Measurements from ENCODE around the gene OR1Q1.

DNA sequence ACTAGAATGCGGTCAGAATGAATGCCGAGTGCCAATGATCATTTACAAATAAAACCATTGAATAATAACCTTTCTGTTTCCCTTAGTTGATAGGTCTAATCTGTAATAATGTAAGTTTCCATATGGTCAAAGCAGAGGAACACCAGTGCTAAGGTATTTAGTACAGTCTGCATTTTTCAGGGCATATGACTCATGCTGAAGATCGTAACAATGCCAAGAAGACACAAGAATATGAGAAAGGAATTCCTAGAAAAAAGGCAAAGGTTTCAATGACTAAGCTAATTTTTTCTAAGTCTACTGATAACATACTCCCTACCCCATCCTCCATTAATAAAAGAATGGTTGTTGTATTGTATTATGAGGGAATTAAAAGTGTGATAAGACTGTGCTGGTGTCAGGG, 34.2 kb upstream of the OR1Q1 start:
- TF ChIP-seq, protein P1, sequence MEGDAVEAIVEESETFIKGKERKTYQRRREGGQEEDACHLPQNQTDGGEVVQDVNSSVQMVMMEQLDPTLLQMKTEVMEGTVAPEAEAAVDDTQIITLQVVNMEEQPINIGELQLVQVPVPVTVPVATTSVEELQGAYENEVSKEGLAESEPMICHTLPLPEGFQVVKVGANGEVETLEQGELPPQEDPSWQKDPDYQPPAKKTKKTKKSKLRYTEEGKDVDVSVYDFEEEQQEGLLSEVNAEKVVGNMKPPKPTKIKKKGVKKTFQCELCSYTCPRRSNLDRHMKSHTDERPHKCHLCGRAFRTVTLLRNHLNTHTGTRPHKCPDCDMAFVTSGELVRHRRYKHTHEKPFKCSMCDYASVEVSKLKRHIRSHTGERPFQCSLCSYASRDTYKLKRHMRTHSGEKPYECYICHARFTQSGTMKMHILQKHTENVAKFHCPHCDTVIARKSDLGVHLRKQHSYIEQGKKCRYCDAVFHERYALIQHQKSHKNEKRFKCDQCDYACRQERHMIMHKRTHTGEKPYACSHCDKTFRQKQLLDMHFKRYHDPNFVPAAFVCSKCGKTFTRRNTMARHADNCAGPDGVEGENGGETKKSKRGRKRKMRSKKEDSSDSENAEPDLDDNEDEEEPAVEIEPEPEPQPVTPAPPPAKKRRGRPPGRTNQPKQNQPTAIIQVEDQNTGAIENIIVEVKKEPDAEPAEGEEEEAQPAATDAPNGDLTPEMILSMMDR (conservative IDR thresholded peaks at IDR 0.05; ENCODE audit: low read depth in 2 of 2), result no peak
- no peak for TF ChIP-seq EZH2 (IDR thresholded peaks at IDR 0.05; ENCODE audit: low read depth, unreplicated experiment)
- TF ChIP-seq, protein P2, sequence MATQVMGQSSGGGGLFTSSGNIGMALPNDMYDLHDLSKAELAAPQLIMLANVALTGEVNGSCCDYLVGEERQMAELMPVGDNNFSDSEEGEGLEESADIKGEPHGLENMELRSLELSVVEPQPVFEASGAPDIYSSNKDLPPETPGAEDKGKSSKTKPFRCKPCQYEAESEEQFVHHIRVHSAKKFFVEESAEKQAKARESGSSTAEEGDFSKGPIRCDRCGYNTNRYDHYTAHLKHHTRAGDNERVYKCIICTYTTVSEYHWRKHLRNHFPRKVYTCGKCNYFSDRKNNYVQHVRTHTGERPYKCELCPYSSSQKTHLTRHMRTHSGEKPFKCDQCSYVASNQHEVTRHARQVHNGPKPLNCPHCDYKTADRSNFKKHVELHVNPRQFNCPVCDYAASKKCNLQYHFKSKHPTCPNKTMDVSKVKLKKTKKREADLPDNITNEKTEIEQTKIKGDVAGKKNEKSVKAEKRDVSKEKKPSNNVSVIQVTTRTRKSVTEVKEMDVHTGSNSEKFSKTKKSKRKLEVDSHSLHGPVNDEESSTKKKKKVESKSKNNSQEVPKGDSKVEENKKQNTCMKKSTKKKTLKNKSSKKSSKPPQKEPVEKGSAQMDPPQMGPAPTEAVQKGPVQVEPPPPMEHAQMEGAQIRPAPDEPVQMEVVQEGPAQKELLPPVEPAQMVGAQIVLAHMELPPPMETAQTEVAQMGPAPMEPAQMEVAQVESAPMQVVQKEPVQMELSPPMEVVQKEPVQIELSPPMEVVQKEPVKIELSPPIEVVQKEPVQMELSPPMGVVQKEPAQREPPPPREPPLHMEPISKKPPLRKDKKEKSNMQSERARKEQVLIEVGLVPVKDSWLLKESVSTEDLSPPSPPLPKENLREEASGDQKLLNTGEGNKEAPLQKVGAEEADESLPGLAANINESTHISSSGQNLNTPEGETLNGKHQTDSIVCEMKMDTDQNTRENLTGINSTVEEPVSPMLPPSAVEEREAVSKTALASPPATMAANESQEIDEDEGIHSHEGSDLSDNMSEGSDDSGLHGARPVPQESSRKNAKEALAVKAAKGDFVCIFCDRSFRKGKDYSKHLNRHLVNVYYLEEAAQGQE (IDR thresholded peaks at IDR 0.05; ENCODE audit: unreplicated experiment), result no peak
- no peak for TF ChIP-seq POLR2AphosphoS5 (IDR thresholded peaks at IDR 0.05; ENCODE audit: low read depth)
- no peak for TF ChIP-seq EZH2phosphoT487 (IDR thresholded peaks at IDR 0.05; ENCODE audit: unreplicated experiment)

Data from GM23338 (cell line).